HL-60 (cell line): ENCODE results near the gene H1-8.

Source experiments
- GABPA ChIP-seq: IDR thresholded peaks from 2 replicates; pipeline ENCODE4 v1.6.1; 2012; ENCODE audit warnings: low read depth
- POLR2AphosphoS5 ChIP-seq: IDR thresholded peaks from 2 replicates; pipeline ENCODE4 v1.6.1; 2012; ENCODE audit warnings: low read depth
- REST ChIP-seq: IDR thresholded peaks from 2 replicates; pipeline ENCODE4 v1.6.1; 2012; ENCODE audit warnings: low read depth; ENCODE audit not compliant: insufficient replicate concordance
- SPI1 ChIP-seq: IDR thresholded peaks from 2 replicates; pipeline ENCODE4 v1.6.1; 2012; ENCODE audit warnings: low read depth, mild to moderate bottlenecking, borderline replicate concordance
- TF ChIP-seq, protein P1 (sequence below): IDR thresholded peaks from one replicate; pipeline ENCODE4 v1.5.1; 2011; ENCODE audit warnings: low read length, control low read depth, inconsistent platforms; ENCODE audit not compliant: insufficient read depth

DNA sequence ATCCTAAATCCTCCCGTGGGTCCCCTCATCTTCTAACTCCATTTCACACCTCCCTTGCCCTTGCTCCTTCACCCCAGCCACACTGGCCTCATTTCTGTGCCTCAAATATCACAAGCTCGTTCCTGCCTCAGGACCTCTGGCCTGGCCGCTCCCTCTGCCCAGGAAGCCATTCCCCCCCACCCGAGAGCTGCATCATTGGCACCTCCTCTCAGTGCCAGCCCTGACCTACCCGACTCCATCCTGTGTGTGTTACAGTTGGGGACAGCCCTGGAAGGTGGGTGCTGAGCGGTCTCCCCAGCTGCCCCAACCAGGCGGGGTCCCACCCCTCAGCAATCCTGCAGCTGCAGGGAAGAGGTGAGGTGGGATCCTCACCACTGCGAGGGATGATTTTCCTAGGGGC is 49.0 kb downstream of the H1-8 start:
- TF ChIP-seq, protein P1, sequence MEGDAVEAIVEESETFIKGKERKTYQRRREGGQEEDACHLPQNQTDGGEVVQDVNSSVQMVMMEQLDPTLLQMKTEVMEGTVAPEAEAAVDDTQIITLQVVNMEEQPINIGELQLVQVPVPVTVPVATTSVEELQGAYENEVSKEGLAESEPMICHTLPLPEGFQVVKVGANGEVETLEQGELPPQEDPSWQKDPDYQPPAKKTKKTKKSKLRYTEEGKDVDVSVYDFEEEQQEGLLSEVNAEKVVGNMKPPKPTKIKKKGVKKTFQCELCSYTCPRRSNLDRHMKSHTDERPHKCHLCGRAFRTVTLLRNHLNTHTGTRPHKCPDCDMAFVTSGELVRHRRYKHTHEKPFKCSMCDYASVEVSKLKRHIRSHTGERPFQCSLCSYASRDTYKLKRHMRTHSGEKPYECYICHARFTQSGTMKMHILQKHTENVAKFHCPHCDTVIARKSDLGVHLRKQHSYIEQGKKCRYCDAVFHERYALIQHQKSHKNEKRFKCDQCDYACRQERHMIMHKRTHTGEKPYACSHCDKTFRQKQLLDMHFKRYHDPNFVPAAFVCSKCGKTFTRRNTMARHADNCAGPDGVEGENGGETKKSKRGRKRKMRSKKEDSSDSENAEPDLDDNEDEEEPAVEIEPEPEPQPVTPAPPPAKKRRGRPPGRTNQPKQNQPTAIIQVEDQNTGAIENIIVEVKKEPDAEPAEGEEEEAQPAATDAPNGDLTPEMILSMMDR = no peak
- TF ChIP-seq POLR2AphosphoS5 (no peak), REST (no peak), GABPA (no peak), SPI1 (no peak)
